ENCODE results near the gene SLC46A1. TPM values are rescaled to one million over a fixed set of nuclear protein-coding genes. Genes with fewer than 3 reads are reported as not detected.

SLC46A1 gene
- total RNA-seq, 2 experiments from 2014 or later = 2.1 to 3.1 TPM

- ATAC-seq = no peak
- no peak for DNase-seq
- no peak overlapping the region for H3K4me3 Mint-ChIP-seq
- H3K27ac Mint-ChIP-seq = no peak overlapping the region
- H3K36me3 Mint-ChIP-seq (ENCODE audit: low read depth) = peaks cover 23% of the 10 kb centered on the region
- ChIA-PET CTCF (interaction anchor here (1.1 kb wide), 1 partner anchor 24 kb away, joined by 4 read pairs; no protein-coding TSS in a partner anchor), POLR2A (no interaction called here)
- no peak for TF ChIP-seq CTCF (IDR thresholded peaks at IDR 0.05)
- H3K4me1 Mint-ChIP-seq (ENCODE audit: low read depth) = no peaks in the 10 kb centered on the region
- intact Hi-C loops (cut with micrococcal nuclease) = no loop called here
- H3K9me3 Mint-ChIP-seq = no peaks in the 10 kb centered on the region
- no peaks in the 10 kb centered on the region for H3K27me3 Mint-ChIP-seq
Measured at GRCh38 chr17:28392491-28392890, 13.5 kb downstream of the SLC46A1 start.

- no peak for ATAC-seq
- ChIA-PET POLR2A (no interaction called here), CTCF (interaction anchor here (1.1 to 1.4 kb wide), 2 partner anchors 9 to 25 kb away, joined by 4 to 5 read pairs; no protein-coding TSS in a partner anchor)
- peaks cover 23% of the 10 kb centered on the region for H3K36me3 Mint-ChIP-seq (ENCODE audit: low read depth)
- H3K4me3 Mint-ChIP-seq = no peak overlapping the region
- H3K9me3 Mint-ChIP-seq = no peaks in the 10 kb centered on the region
- H3K27me3 Mint-ChIP-seq = no peaks in the 10 kb centered on the region
- H3K4me1 Mint-ChIP-seq (ENCODE audit: low read depth) = no peaks in the 10 kb centered on the region
- DNase-seq = no peak
- TF ChIP-seq CTCF (IDR thresholded peaks at IDR 0.05) = no peak
- intact Hi-C loops (cut with micrococcal nuclease) = no loop called here
- no peak overlapping the region for H3K27ac Mint-ChIP-seq
Measured at GRCh38 chr17:28391401-28391800, 14.6 kb downstream of the SLC46A1 start.

GRCh38 chr17:28390984-28391383 is 15.0 kb downstream of the SLC46A1 start:
- H3K4me1 Mint-ChIP-seq (ENCODE audit: low read depth) = no peaks in the 10 kb centered on the region
- ChIA-PET CTCF (interaction anchor here (1.4 kb wide), 1 partner anchor 9 kb away, joined by 5 read pairs; no protein-coding TSS in a partner anchor), POLR2A (no interaction called here)
- H3K9me3 Mint-ChIP-seq = no peaks in the 10 kb centered on the region
- intact Hi-C loops (cut with micrococcal nuclease) = no loop called here
- no peak for TF ChIP-seq CTCF (IDR thresholded peaks at IDR 0.05)
- no peak overlapping the region for H3K4me3 Mint-ChIP-seq
- peaks cover 27% of the 10 kb centered on the region for H3K36me3 Mint-ChIP-seq (ENCODE audit: low read depth)
- DNase-seq (no peak), ATAC-seq (no peak)
- H3K27ac Mint-ChIP-seq = no peak overlapping the region
- H3K27me3 Mint-ChIP-seq = no peaks in the 10 kb centered on the region

- peaks cover 27% of the 10 kb centered on the region for H3K36me3 Mint-ChIP-seq (ENCODE audit: low read depth)
- ChIA-PET POLR2A (no interaction called here), CTCF (interaction anchor here (1.4 kb wide), 1 partner anchor 9 kb away, joined by 5 read pairs; no protein-coding TSS in a partner anchor)
- no peak overlapping the region for H3K4me3 Mint-ChIP-seq
- no peaks in the 10 kb centered on the region for H3K9me3 Mint-ChIP-seq
- H3K27ac Mint-ChIP-seq = no peak overlapping the region
- TF ChIP-seq CTCF (IDR thresholded peaks at IDR 0.05) = no peak
- intact Hi-C loops (cut with micrococcal nuclease) = no loop called here
- no peaks in the 10 kb centered on the region for H3K27me3 Mint-ChIP-seq
- DNase-seq (no peak), ATAC-seq (no peak)
- H3K4me1 Mint-ChIP-seq (ENCODE audit: low read depth) = no peaks in the 10 kb centered on the region
Measured at GRCh38 chr17:28390563-28390962, 15.4 kb downstream of the SLC46A1 start.

- Mint-ChIP-seq H3K27me3 (no peaks in the 10 kb centered on the region), H3K27ac (no peak overlapping the region), H3K4me1 (ENCODE audit: low read depth) (peaks cover 4% of the 10 kb centered on the region), H3K36me3 (ENCODE audit: low read depth) (peaks cover 29% of the 10 kb centered on the region), H3K4me3 (no peak overlapping the region), H3K9me3 (no peaks in the 10 kb centered on the region)
- CTCF ChIA-PET = no interaction called here
- POLR2A ChIA-PET = no interaction called here
- DNase-seq (no peak), ATAC-seq (no peak)
- intact Hi-C loops (cut with micrococcal nuclease) = no loop called here
- TF ChIP-seq CTCF (IDR thresholded peaks at IDR 0.05) = no peak
Measured at GRCh38 chr17:28390141-28390540, 15.9 kb downstream of the SLC46A1 start.

All from activated CD8-positive, alpha-beta T cell treated with anti-CD3 and anti-CD28 coated beads for 36 hours (primary cell).